Right atrium auricular region (tissue), 2 donors: ENCODE data around the gene CAV3. TPM values are rescaled to one million over a fixed set of nuclear protein-coding genes. Genes with fewer than 3 reads are reported as not detected.
"Not testable (repeated sequence)": the region's sequence is repeated elsewhere in the genome, so short reads cannot be mapped to it uniquely, and the experiment has no call there.

Experiments
- DNase-seq: peaks from one replicate; pipeline ENCODE4 v3.0.0-alpha.2; 2019; ENCODE audit warnings: low spot score
- H3K27ac ChIP-seq, 2 donors: fragments of 200-600 bp; sonication (generic); 1 replicate in 1 of 2; 2 replicates in 1 of 2; pipeline ENCODE4 v1.5.1; 2016 to 2019
- H3K27me3 ChIP-seq, 2 donors: fragments of 200-600 bp; sonication (generic); one replicate each; pipeline versions ENCODE4 v1.5.1 to v1.6.0; 2017 to 2019
- H3K36me3 ChIP-seq: fragments of 200-600 bp; sonication (generic); one replicate; pipeline ENCODE4 v1.5.1; 2016
- H3K4me1 ChIP-seq, 2 donors: fragments of 200-600 bp; sonication (generic); one replicate each; pipeline versions ENCODE4 v1.5.1 to v1.6.0; 2017 to 2019
- H3K4me3 ChIP-seq, 2 donors: fragments of 200-600 bp; sonication (generic); 1 replicate in 1 of 2; 2 replicates in 1 of 2; pipeline ENCODE4 v1.5.1; 2017 to 2019; ENCODE audit warnings: mild to moderate bottlenecking in 1 of 2, moderate library complexity in 1 of 2
- H3K9me3 ChIP-seq, 2 donors: fragments of 200-600 bp; sonication (generic); one replicate each; pipeline ENCODE4 v1.5.1; 2019
- total RNA-seq, 2 donors: library from RNA; depleted of rRNA; stranded (reverse); fragments of >200 nt; gene quantifications; one replicate each; pipeline ENCODE4 v1.1.0, GENCODE V29; 2016
- TF ChIP-seq, protein P1 (sequence below), 2 donors: fragments of 200-600 bp; sonication (generic); IDR thresholded peaks; one replicate each; pipeline ENCODE4 v1.5.1; 2019; ENCODE audit warnings: antibody characterized with exemption in 2 of 2

CAV3 gene
- total RNA-seq, 2 donors from 2014 or later: 16.7 to 22.9 TPM

DNA sequence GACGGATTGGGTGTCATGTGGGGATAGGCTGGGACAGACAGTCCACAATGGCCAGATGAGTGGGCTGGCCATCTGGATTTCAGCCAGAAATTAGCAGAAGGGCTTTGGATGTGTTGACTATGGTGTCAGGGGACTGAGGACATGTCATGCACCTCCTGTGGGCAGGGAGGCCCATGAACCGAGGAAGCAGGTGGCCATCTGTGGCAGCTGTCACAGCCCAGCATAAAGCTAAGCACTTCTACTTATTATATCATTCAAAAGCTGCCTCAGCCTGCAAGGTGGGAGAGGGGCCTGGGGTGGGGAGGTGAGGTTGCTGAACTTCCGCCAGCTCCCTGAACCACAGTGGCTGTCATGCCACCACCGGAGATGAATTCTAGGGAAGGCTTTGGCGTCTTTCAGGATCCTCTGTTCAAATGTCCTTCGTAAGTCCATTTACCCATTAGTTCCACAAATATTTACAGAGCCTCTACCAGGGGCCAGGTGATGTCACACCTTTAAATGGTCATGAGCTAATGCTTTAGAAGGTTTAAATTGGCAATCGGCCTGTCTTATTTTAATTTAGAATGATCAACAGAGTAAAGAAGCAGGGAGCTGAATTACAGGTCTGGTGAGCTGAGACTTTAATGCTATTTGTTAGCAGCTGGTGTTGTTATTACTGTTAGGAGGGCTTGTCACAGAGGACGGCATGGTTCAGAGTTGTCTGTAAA lies 23.6 kb upstream of the CAV3 start:
- no peak for DNase-seq
- TF ChIP-seq, protein P1, sequence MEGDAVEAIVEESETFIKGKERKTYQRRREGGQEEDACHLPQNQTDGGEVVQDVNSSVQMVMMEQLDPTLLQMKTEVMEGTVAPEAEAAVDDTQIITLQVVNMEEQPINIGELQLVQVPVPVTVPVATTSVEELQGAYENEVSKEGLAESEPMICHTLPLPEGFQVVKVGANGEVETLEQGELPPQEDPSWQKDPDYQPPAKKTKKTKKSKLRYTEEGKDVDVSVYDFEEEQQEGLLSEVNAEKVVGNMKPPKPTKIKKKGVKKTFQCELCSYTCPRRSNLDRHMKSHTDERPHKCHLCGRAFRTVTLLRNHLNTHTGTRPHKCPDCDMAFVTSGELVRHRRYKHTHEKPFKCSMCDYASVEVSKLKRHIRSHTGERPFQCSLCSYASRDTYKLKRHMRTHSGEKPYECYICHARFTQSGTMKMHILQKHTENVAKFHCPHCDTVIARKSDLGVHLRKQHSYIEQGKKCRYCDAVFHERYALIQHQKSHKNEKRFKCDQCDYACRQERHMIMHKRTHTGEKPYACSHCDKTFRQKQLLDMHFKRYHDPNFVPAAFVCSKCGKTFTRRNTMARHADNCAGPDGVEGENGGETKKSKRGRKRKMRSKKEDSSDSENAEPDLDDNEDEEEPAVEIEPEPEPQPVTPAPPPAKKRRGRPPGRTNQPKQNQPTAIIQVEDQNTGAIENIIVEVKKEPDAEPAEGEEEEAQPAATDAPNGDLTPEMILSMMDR (IDR thresholded peaks at IDR 0.05): no peak
- Histone ChIP-seq H3K36me3 (no peaks in the 10 kb centered on the region), H3K4me3 (no peak overlapping the region), H3K27me3 (no peaks in the 10 kb centered on the region), H3K4me1 (no peaks in the 10 kb centered on the region), H3K9me3 (no peaks in the 10 kb centered on the region), H3K27ac (no peak overlapping the region)

DNA sequence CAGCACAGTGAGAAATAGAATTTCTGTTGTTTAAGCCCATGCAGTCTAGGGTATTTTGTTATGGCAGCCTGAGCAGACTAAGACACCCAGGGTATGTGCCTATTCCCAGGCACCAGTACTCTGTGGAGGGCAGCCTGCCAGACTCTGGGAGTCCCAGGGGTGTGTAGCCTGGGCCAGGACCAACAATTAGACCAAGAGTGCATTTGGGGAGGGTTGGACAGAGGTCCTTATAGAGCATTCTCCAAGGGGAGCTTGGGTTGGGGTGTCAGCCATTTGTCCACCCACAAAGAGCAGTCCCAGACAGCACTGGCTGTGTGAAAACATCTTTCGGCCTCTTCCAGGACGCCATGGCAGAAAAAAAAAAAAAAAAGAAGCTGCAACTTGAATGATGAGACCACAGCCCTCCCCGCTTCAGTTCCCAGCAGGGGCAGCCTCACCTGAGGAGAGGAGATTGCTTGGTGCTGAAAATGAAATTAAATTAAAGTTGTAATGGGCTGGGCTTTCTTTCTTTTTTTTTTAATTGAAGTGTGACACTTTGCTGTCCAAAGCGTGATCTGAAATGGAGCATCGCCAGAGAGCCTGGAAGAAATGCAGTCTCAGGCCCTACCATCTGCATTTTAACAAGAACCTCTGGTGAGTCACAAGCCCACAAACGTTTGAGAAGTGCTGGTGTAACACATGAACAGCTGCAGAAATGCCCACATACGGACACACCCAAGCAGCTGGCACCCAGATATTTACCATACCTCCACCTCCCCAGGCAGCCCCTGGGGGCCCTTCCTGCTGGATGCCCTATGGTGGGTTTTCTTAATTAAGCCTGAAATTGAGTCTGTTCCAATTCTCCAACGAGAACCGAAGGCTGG lies 21.3 kb upstream of the CAV3 start:
- no peak for DNase-seq
- TF ChIP-seq, protein P1 (IDR thresholded peaks at IDR 0.05): no peak

DNA sequence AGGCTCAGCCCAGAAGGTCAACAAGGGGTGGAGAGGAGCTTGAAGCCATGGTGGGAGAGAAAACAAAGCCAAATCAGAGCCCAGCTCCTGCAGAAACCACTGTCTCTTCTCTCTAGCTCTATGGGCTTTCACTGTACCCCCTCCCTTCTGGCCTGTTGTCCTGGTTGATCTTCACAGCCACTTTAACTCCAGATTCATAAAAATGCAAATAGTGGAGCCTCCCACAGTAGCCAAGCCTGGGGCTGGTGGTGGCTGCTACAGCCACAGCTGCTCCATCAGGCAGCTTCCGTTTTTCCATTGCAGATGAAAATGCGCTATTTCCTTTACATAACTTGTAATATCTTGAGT lies 20.7 kb upstream of the CAV3 start:
- Histone ChIP-seq H3K27ac (no peak overlapping the region), H3K4me1 (no peaks in the 10 kb centered on the region), H3K4me3 (no peak overlapping the region), H3K9me3 (no peaks in the 10 kb centered on the region), H3K36me3 (no peaks in the 10 kb centered on the region), H3K27me3 (no peaks in the 10 kb centered on the region)
- TF ChIP-seq, protein P1 (IDR thresholded peaks at IDR 0.05): no peak
- DNase-seq: no peak

More for the DNA sequence above, 21.3 kb upstream of the CAV3 start:
- no peaks in the 10 kb centered on the region for H3K9me3 ChIP-seq
- H3K4me3 ChIP-seq: no peak overlapping the region
- H3K36me3 ChIP-seq: no peaks in the 10 kb centered on the region
- H3K27ac ChIP-seq: no peak overlapping the region
- H3K4me1 ChIP-seq: no peaks in the 10 kb centered on the region
- no peaks in the 10 kb centered on the region for H3K27me3 ChIP-seq

DNA sequence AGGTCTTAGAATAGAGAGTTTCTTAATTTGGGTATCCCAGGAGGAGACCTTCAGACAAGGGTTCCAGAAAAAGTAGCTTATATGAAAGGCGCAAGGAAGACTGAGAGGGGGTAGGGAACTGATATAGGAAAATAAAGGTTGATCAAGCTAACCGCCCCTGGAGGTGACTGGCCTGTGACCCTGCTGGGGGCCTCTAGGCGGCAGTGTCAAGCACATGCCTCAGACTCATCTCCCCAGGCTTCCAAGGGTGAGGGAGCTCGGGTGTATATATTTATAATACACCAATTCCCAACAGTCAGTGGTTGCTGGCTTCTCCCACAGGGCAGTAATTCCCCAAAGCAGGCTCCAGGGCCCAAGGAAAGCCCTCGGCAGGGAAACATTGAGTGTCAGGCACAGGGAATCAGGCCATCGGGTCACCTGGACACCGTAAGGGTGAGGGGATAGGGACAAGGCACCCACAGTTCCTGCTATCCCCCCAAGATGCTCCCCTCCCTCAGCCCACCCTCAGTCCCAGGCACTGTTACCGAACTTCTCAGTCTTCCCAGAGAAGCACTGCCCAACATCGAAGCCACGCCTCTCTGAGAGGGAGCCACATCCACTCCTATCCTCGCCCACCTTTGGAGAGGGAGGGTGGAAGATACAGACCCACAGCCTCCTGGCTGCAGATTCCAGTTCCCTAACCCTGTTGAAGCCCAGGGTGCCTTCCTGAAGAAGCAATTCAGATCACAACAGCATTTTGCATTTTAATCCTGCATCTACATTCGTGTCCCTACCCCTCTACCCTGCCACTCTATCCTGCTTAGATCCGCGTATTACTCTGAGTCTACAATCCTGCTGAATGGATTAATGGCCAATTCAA lies 19.5 kb upstream of the CAV3 start:
- H3K27ac ChIP-seq: no peak overlapping the region
- TF ChIP-seq, protein P1 (IDR thresholded peaks at IDR 0.05): no peak
- H3K36me3 ChIP-seq: no peaks in the 10 kb centered on the region
- no peak overlapping the region for H3K4me3 ChIP-seq
- no peak for DNase-seq
- H3K27me3 ChIP-seq: no peaks in the 10 kb centered on the region
- H3K9me3 ChIP-seq: no peaks in the 10 kb centered on the region
- no peaks in the 10 kb centered on the region for H3K4me1 ChIP-seq

DNA sequence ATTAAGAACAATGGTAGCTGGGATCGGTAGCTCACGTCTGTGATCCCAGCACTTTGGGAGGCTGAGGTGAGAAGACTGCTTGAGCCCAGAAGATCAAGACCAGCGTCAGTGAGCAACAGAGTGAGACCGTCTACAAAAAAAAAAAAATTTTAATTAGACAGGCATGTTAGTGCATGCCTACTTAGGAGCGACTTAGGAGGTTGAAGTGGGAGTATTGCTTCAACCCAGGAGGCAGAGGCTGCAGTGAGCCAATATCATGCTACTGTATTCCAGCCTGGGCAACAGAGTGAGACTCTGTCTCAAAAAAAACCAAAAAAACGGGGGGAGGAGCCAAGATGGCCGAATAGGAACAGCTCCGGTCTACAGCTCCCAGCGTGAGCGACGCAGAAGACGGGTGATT lies 17.8 kb upstream of the CAV3 start:
- not testable (repeated sequence) for H3K36me3 ChIP-seq, H3K4me1 ChIP-seq, H3K4me3 ChIP-seq, DNase-seq, H3K9me3 ChIP-seq, H3K27ac ChIP-seq, H3K27me3 ChIP-seq

DNA sequence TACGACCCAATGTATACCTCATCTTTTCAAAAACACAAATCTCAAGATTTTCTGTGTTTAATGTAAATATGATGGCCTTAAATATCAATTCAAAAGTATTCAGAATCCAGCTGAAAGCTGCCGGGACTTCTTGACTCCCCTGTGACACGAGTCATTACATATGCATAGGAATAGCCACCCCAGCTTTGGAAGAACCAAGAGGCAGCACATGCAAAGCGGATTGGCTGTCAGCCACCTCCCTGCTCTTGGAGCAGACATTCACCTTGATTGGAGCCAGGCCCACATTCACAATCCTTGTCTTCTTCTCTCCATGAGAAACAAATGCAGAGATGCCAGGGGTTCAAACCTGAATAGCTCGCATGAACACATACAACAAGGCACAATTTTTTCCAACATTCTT lies 10.8 kb upstream of the CAV3 start:
- Histone ChIP-seq H3K4me1 (no peaks in the 10 kb centered on the region), H3K4me3 (no peak overlapping the region), H3K36me3 (no peaks in the 10 kb centered on the region), H3K27ac (no peak overlapping the region), H3K9me3 (no peaks in the 10 kb centered on the region), H3K27me3 (no peaks in the 10 kb centered on the region)
- no peak for DNase-seq
- TF ChIP-seq, protein P1 (IDR thresholded peaks at IDR 0.05): no peak
